Kidney epithelial cell (primary cell): ENCODE data around the gene EFR3B. TPM values are rescaled to one million over a fixed set of nuclear protein-coding genes. Genes with fewer than 3 reads are reported as not detected.

Experiments used
- DNase-seq: peaks from one replicate; pipeline ENCODE4 v3.0.0-alpha.2; 2010; ENCODE audit warnings: low read depth
- H3K27me3 ChIP-seq: 2 replicates; pipeline ENCODE4 v1.6.0; 2011; ENCODE audit warnings: low read length; ENCODE audit not compliant: control insufficient read depth, insufficient read depth
- H3K36me3 ChIP-seq: 2 replicates; pipeline ENCODE4 v1.5.1; 2011; ENCODE audit warnings: low read length; ENCODE audit not compliant: control insufficient read depth, insufficient read depth
- H3K4me3 ChIP-seq: 2 replicates; pipeline ENCODE4 v1.5.1; 2011; ENCODE audit warnings: low read depth, mild to moderate bottlenecking, control low read depth, low read length
- total RNA-seq: library from RNA; depleted of rRNA; stranded (reverse); fragments of >200 nt; gene quantifications from 2 replicates; pipeline ENCODE4 v1.2.3, GENCODE V29; 2015
- TF ChIP-seq, protein P1 (sequence below): IDR thresholded peaks from 2 replicates; pipeline ENCODE4 v1.5.1; 2011; ENCODE audit warnings: mild to moderate bottlenecking, moderate library complexity, low read length, control low read depth, inconsistent platforms; ENCODE audit not compliant: insufficient read depth, poor library complexity, severe bottlenecking

EFR3B gene
- total RNA-seq, 1 donor from 2014 or later: 2.3 TPM

DNA sequence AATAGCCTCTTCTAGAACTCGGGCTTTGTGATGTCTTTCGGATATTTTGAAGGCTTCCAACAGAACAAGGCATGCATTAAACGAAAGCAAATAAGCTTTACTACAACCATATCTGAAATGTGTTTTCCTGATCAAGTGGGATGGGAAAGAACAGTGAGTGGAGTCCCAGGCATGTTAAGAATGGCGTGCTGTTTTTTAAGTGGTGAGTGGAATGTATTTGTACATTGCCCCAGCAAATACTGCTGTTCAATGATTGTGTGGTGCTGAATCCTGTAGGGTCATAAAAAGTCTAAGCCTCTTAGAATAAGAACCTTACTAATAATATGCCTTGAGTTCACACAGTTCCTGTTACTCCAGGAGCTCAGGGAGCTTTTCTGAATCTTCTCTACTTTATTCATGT is 74.0 kb downstream of the EFR3B start:
- DNase-seq: no peak
- Histone ChIP-seq H3K4me3 (no peak overlapping the region), H3K27me3 (no peaks in the 10 kb centered on the region), H3K36me3 (no peaks in the 10 kb centered on the region)
- TF ChIP-seq, protein P1, sequence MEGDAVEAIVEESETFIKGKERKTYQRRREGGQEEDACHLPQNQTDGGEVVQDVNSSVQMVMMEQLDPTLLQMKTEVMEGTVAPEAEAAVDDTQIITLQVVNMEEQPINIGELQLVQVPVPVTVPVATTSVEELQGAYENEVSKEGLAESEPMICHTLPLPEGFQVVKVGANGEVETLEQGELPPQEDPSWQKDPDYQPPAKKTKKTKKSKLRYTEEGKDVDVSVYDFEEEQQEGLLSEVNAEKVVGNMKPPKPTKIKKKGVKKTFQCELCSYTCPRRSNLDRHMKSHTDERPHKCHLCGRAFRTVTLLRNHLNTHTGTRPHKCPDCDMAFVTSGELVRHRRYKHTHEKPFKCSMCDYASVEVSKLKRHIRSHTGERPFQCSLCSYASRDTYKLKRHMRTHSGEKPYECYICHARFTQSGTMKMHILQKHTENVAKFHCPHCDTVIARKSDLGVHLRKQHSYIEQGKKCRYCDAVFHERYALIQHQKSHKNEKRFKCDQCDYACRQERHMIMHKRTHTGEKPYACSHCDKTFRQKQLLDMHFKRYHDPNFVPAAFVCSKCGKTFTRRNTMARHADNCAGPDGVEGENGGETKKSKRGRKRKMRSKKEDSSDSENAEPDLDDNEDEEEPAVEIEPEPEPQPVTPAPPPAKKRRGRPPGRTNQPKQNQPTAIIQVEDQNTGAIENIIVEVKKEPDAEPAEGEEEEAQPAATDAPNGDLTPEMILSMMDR: no peak

DNA sequence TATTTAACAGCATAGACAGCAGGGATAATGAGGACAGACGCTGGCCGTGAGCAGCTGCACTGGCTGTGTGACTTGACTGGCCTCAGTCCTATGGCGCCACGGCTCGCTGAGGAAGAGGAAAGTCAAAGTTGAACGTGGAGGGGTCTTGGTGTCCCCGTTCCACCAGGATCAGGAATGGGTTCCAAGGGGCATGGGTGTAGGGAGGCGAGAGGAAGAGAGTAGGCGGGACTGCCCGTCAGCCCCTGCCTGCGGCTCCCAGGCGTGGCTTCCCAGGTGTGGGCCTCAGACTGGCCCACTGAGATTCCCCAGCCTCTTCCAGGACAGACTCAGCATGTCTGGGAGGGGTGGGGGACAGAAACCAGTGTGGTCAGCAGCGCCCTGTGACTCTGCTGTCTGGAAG is 75.1 kb downstream of the EFR3B start:
- no peaks in the 10 kb centered on the region for H3K27me3 ChIP-seq
- no peak overlapping the region for H3K4me3 ChIP-seq
- no peak for DNase-seq
- TF ChIP-seq, protein P1: no peak
- H3K36me3 ChIP-seq: no peaks in the 10 kb centered on the region

DNA sequence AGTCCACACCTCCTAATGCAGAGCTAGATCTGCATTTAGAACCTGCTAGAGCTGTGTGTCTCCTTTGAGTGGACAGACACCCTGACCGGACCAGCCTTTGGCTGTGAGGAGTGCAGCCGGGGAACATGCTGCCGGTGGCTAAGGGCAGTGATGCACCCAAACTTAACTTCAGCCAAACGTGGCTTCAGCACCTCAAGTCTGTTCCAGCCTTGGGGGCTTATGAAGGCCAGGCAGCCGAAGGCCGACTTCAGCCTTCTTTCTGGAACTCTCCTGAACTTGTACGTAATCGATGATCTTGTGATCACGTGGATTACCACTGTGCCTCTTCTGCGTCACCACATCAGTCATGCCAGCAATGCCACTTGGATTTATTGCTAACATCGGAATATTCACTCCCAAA is 77.4 kb downstream of the EFR3B start:
- no peaks in the 10 kb centered on the region for H3K27me3 ChIP-seq
- TF ChIP-seq, protein P1: no peak
- no peaks in the 10 kb centered on the region for H3K36me3 ChIP-seq
- no peak overlapping the region for H3K4me3 ChIP-seq
- DNase-seq: no peak

DNA sequence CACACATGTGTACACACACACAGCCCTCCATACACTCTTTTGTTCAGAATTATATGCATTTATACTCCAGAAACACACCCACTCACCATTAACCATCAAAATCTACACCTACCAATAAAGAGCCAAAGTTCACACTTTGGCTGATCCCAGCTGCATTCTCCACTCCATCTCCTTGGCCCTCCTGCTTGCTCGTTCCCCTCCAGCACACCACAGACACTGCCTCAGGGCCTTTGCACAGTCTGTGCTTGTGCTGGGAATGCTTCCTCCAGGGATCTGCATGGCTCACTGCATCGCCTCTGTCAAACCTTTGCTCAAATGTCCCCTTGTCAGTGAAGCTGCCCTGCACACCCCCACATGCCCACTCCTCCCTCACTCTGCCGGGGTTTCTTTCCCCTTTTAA is 80.5 kb downstream of the EFR3B start:
- no peaks in the 10 kb centered on the region for H3K36me3 ChIP-seq
- no peaks in the 10 kb centered on the region for H3K27me3 ChIP-seq
- TF ChIP-seq, protein P1: no peak
- H3K4me3 ChIP-seq: no peak overlapping the region
- no peak for DNase-seq

DNA sequence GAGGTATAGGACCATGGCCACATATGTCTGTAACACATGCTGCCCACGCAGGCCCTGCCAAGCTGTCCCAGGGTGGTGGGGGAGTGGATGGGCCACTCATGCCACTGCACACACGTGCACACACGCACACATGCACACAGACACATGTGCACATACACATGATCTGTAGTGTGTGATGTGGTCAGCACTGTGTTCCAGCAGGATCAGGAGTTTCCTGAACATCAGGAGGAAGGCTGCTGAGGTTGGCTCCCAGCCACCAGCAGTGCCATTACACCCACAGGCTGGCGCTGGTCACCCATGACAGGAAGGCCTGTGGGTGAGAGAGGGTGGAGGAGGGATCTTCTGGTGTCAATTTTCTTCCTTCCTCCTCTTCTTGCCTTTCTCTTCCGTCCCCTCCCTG is 81.8 kb downstream of the EFR3B start:
- H3K27me3 ChIP-seq: no peaks in the 10 kb centered on the region
- DNase-seq: no peak
- TF ChIP-seq, protein P1: no peak
- H3K36me3 ChIP-seq: no peaks in the 10 kb centered on the region
- no peak overlapping the region for H3K4me3 ChIP-seq

DNA sequence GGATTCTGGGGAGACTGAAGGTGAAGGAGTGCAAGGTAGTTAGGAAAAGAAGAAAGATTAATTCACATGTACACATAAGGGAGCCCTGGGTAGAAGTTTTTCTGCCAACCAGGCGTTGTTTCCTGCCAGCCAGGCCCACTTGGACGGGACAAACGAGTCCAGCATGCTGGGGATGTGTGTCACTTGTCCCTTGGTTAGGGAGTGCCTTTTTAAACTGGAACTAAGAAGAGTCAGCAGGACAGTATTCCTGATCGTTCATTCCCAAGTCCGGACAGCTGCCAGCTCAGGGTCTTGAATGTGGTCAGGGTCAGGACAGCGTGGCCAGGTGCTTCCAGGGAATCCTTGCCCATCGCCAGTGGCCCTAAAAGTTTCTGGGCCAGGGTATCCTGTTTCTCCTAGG is 83.3 kb downstream of the EFR3B start:
- Histone ChIP-seq H3K4me3 (no peak overlapping the region), H3K36me3 (no peaks in the 10 kb centered on the region), H3K27me3 (peaks cover 5% of the 10 kb centered on the region)
- TF ChIP-seq, protein P1: no peak
- DNase-seq: no peak
